WI38 (cell line): Measurements from ENCODE around the gene ASH1L.
"Not testable (repeated sequence)": the region's sequence is repeated elsewhere in the genome, so short reads cannot be mapped to it uniquely, and the experiment has no call there.

Experiments used
- H3K4me3 ChIP-seq: 2 replicates; pipeline ENCODE4 v1.5.1; 2011; ENCODE audit warnings: low read depth, mild to moderate bottlenecking, control low read depth, low read length
- CTCF ChIP-seq: IDR thresholded peaks from 2 replicates; pipeline ENCODE4 v1.5.1; 2012; ENCODE audit warnings: low read depth, mild to moderate bottlenecking, control low read depth, low read length

Gene ASH1L

GRCh38 chr1:155529109-155529508, 33.5 kb downstream of the ASH1L start:
- H3K4me3 ChIP-seq: no peak overlapping the region
- no peak for TF ChIP-seq CTCF

GRCh38 chr1:155527677-155528076, 34.9 kb downstream of the ASH1L start:
- no peak for TF ChIP-seq CTCF
- no peak overlapping the region for H3K4me3 ChIP-seq

- no peak for TF ChIP-seq CTCF
- no peak overlapping the region for H3K4me3 ChIP-seq
Observed at GRCh38 chr1:155526356-155526755, 36.2 kb downstream of the ASH1L start.

- no peak overlapping the region for H3K4me3 ChIP-seq
- TF ChIP-seq CTCF: no peak
Observed at GRCh38 chr1:155522069-155522468, 40.5 kb downstream of the ASH1L start.

GRCh38 chr1:155518484-155518883, 44.1 kb downstream of the ASH1L start:
- H3K4me3 ChIP-seq: no peak overlapping the region
- no peak for TF ChIP-seq CTCF

GRCh38 chr1:155514582-155515187, 47.9 kb downstream of the ASH1L start:
- no peak for TF ChIP-seq CTCF
- H3K4me3 ChIP-seq: no peak overlapping the region

GRCh38 chr1:155513300-155513916, 49.2 kb downstream of the ASH1L start:
- TF ChIP-seq CTCF: no peak
- H3K4me3 ChIP-seq: no peak overlapping the region

GRCh38 chr1:155511385-155511784, 51.2 kb downstream of the ASH1L start:
- H3K4me3 ChIP-seq: not testable (repeated sequence)
